Right lung (tissue), 10 donors: ENCODE measurements around the gene RBP5. TPM values are rescaled to one million over a fixed set of nuclear protein-coding genes. Genes with fewer than 3 reads are reported as not detected.

Experiments used
- DNase-seq, 2 donors: peaks; one replicate each; pipeline ENCODE4 v3.0.0-alpha.2; 2013
- long read RNA-seq, 8 donors: transcript quantifications; one replicate each; lab custom pipeline, GENCODE V29; 2026
- polyA plus RNA-seq, 5 donors: library from polyadenylated mRNA; unstranded; fragments of 120-200 nt; gene quantifications; one replicate each; pipeline versions ENCODE4 v1.2.1 to v1.2.3, GENCODE V29; 2013; ENCODE audit warnings: inconsistent platforms in 1 of 5, low replicate concordance in 1 of 5; ENCODE audit not compliant: insufficient read length in 5 of 5, insufficient read depth in 1 of 5

Gene RBP5
- polyA plus RNA-seq = 10 to 100 TPM; 11.8 to 25.2 (median 20.1) TPM
- long read RNA-seq, donor 1, partial matches to known transcripts = 0 of 3 reads
- long read RNA-seq, donor 1, other reads (novel, unspliced or antisense) = 0 of 3 reads
- long read RNA-seq, donor 2, partial matches to known transcripts = 0 of 2 reads
- long read RNA-seq, donor 2, other reads (novel, unspliced or antisense) = 0 of 2 reads
- long read RNA-seq, donor 3, partial matches to known transcripts = 6 of 10 reads
- long read RNA-seq, donor 3, other reads (novel, unspliced or antisense) = 0 of 10 reads
- long read RNA-seq, donor 4 = 0 reads
- long read RNA-seq, donor 5, partial matches to known transcripts = 0 of 1 reads
- long read RNA-seq, donor 5, other reads (novel, unspliced or antisense) = 0 of 1 reads
- long read RNA-seq, donor 6, partial matches to known transcripts = 0 of 2 reads
- long read RNA-seq, donor 6, other reads (novel, unspliced or antisense) = 0 of 2 reads
- long read RNA-seq, donor 7, partial matches to known transcripts = 0 of 1 reads
- long read RNA-seq, donor 7, other reads (novel, unspliced or antisense) = 0 of 1 reads
- long read RNA-seq, donor 8 = 0 reads

- no peak for DNase-seq
These were observed at the start of gene RBP5 for GRCh38 chr12:7128681-7129286. Gene RBP5 (minus strand): TSS chr12:7128889. CDS start chr12:7128775, 114 bp downstream.

GRCh38 chr12:7178481-7178880, 49.8 kb upstream of the RBP5 start:
- DNase-seq = no peak

DNA sequence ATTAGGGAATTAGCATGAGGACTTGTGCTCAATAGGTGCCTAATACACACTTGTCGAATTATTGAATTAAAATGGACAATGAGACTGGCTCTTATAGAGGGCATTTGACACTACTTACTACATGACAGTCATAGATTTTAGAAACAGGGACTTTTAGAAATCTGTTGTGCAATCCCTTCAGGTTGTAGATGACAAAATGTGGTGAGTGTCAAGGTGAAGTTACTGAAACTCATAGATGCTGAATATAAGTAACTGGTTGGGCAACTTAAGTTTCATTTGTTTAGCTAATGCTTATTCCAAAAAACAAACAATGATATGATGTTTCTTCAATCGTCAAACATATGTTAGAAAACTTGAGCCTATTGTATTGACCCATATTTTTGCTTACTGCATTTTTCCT, 47.9 kb upstream of the RBP5 start:
- DNase-seq = no peak

- DNase-seq = no peak
These were observed 46.8 kb upstream of the RBP5 start for GRCh38 chr12:7175493-7175892.

DNA sequence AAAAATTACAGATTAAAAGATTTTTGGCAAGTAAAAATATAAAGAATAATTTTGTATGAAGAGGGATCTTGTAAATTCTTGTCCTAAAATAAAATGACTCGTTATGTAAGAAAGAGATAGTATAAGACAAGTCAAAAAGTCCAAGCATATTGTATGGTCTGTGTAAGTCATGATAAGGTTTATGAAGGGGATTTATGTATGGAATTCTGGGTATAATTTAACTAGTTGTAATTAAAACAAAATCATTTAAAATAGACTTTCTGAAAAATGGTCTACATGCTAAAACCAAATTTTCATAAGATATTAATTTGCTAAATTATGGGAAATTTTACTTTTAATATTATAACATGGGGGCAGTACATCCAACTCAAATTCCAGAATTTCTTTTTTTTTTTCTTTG, 43.2 kb upstream of the RBP5 start:
- no peak for DNase-seq

- DNase-seq = no peak
These were observed 41.3 kb upstream of the RBP5 start for GRCh38 chr12:7169951-7170350.

- peak in 1 of 2 donors; percentile 9 for DNase-seq
These were observed 34.0 kb upstream of the RBP5 start for GRCh38 chr12:7162691-7163114.

GRCh38 chr12:7161811-7162210, 33.1 kb upstream of the RBP5 start:
- no peak for DNase-seq

- no peak for DNase-seq
These were observed 32.6 kb upstream of the RBP5 start for GRCh38 chr12:7161327-7161726.

DNA sequence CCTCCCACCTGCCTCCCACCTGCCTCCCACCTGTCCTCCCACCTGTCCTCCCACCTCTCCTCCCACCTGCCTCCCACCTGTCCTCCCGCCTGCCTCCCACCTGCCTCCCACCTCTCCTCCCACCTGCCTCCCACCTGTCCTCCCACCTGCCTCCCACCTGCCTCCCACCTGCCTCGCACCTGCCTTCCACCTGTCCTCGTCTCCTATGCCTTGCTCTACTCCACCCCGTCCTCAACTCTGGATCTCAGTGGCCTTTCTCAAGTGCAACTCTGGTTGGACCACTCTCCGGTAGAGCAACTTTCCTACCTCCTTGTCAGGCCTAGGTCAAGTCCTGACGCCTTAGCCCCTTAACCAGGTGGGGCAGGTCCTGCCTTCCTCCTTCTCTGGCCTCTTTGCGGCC, 31.5 kb upstream of the RBP5 start:
- DNase-seq = no peak

GRCh38 chr12:7158781-7159609, 30.3 kb upstream of the RBP5 start:
- DNase-seq = no peak

DNA sequence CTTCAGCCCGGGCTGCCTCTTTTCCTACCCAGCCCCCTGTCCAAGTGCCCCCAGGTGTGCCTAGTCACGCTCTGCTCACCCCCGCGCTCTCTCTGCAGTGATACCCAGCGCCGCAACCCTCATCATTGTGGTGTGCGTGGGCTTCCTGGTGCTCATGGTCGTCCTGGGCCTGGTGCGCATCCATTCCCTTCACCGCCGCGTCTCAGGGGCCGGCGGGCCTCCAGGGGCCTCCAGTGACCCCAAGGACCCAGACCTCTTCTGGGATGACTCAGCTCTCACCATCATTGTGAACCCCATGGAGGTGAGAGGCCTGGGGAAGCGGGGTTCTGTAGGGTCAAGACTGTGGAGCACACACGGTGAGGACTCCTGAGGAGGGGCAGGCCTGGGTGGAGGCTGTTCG, 28.7 kb upstream of the RBP5 start:
- no peak for DNase-seq

DNA sequence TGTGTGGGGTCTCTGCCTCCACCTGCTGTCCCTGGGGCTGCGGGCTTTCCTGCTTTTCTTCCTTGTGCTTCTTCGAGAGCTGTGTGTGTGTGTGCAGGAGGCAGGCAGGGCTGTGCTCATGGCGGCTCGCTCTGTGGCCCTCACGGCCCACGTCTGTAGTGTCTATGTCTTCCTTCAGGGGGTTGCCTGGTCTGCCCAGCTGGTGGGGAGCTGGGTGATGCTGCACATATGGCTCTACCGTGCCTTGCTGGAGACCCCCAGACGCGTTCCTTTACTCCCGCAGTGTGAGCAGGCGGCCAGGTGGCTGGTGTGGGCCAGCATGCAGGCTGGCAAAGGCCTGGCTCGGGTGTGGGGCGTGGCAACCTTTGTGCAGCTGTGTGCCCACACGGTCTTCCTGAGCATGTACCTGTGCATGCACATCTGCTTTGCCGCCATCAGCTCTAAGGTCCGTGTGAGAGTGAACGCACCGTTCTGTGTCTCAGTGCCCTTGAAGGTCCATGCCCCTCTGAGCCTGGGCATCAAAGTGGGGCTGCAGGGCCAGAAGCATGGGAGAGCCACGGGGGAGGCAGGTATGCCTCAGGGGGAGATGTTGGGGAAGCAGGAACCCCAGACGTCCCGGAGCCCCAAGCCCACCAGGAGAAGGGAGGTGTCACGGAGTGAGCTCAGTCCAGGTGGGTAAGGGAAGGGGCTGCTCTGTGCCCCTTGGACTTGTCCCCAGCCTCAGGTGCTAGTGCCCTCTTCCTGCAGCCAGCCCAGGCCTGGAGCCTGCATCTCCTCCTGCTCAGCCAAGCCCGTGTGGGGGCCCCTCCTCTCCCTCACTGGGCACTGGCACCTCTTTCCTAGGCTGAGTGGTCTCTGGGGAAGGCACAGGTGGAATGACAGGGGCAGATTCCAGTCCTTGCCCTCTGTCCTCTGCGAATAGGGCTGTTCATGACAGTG, 27.8 kb upstream of the RBP5 start:
- no peak for DNase-seq

DNA sequence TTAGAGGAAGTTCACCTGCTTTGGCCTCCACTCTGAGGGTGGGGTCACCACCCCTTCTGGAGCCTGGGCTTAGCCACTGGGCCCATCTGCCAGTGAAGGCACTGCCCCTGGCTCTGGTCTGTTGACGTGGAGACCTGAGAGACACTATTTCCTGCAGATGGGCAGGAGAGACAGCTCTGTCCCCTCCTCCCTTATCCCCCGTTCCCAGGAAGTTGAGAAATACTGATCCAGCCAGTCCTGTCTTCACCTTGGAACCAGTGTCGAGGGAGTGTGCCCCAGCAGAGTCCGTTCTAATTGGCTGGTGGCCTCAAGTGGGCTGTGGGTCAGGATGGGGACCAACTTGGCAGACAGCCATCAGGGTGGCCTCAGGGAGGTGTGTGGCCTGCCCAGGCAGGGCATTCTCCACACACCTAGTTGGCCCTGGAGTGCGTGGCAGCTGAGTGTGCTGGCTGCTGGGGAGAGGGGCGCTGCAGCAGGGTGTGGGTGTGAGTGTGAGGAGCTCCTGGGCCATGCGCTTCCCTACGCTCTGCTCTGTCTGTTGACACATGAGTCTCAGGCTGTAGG, 26.9 kb upstream of the RBP5 start:
- DNase-seq = peak; percentile 52 to 67

GRCh38 chr12:7154901-7155470, 26.3 kb upstream of the RBP5 start:
- no peak for DNase-seq

DNA sequence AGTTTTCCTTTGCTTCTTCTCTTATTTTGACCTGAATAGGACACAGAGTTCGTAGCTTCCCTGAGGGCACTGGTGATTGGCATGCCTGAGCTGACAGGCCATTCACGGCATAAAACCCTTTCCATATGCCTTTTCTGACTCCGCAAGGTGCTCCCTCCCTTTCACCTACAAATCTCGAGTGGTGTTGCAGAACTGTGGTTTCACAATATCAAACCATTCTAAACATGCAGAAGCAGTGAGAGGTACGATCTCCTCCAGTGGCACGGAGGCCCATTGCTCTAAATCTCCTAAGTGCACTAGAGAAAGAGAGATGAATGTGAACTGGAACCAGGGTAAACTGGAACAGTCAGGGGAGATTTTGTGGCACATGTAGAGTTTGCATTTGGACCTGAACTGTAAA, 25.4 kb upstream of the RBP5 start:
- DNase-seq = peak in 1 of 2 donors; percentile 21

DNA sequence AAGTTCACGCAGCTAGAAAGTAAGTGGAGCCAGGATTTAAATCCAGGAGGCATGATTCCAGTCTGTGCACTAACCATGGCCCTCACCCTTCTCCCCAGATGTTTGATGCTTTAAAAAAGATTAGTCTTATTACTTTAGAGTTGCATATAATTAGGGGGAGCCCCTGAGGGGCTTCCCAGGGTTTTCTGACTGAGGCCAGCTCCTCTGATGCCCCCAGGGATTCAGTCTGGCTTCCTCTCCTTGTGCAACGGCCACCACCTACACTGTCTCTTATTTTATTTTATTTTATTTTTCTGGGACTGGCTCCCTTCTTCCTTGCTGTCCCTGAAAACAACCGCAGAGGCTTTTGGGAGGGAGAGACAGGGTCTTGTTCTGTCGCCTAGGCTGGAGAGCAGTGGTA, 24.1 kb upstream of the RBP5 start:
- no peak for DNase-seq

- DNase-seq = no peak
These were observed 22.8 kb upstream of the RBP5 start for GRCh38 chr12:7151532-7151931.

- DNase-seq = no peak
These were observed 22.2 kb upstream of the RBP5 start for GRCh38 chr12:7150841-7151240.

- DNase-seq = no peak
These were observed 21.7 kb upstream of the RBP5 start for GRCh38 chr12:7150356-7150755.
